Fibroblast of the aortic adventitia (primary cell): ENCODE measurements around the gene NEDD4. TPM values are rescaled to one million over a fixed set of nuclear protein-coding genes. Genes with fewer than 3 reads are reported as not detected.

Experiments used
- DNase-seq: peaks from one replicate; pipeline ENCODE4 v3.0.0-alpha.2; 2010; ENCODE audit warnings: low read depth
- H3K4me3 ChIP-seq: 2 replicates; pipeline ENCODE4 v1.5.1; 2011; ENCODE audit warnings: low read depth, mild to moderate bottlenecking, control low read depth, low read length, moderate library complexity
- CTCF ChIP-seq: IDR thresholded peaks from 2 replicates; pipeline ENCODE4 v1.5.1; 2011; ENCODE audit warnings: mild to moderate bottlenecking, low read length, control low read depth, inconsistent platforms; ENCODE audit not compliant: insufficient read depth
- small RNA-seq: library from RNA; depleted of rRNA; stranded (forward); fragments of <200 nt; gene quantifications from one replicate; pipeline ENCODE3, GENCODE V24; 2012
- total RNA-seq: library from RNA; depleted of rRNA; stranded (reverse); fragments of >200 nt; gene quantifications from 2 replicates; pipeline ENCODE4 v1.2.3, GENCODE V29; 2012; ENCODE audit warnings: low replicate concordance

Gene NEDD4
- total RNA-seq, 1 donor = 34.3 TPM

DNA sequence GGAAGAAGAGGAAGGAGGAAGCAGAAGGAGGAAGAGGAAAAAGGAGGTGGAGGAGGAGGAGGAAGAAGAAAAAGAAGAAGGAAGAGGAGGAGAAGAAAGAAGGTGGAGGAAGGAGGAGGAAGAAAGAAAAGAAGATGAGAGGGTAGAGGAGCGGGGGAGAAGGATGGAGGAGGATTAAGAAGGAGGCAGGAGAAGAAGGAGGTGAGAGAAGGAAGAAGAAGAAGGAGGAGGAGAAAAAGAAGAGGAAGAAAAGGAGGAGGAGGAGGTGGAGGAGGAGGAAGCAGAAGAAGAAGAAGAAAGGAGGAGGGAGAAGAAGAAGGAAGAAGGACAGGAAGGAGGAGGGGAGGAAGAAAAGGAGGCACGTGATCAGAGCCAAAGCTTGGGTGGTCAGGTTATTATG lies 213.1 kb downstream of the NEDD4 start:
- DNase-seq = no peak
- TF ChIP-seq CTCF = no peak
- H3K4me3 ChIP-seq = no peak overlapping the region

DNA sequence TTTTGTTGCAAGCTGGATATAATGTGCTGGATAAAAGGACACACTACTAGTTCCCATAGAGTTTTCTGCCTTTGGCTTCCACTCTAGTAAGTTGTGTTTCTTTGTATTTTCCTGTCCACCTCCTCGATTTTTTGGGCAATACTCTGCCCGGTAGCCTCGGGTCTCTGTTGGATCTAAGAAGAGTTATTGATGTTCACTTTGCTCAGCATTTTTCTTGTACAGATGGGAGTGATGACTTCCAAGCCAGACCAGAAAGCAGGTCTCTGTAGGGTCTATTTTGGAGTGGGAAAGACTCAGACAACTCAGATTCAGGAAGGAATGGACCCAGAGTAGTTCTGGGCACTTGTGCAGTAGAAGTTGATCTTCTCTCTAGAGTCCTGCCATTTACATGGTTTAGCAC lies 214.5 kb downstream of the NEDD4 start:
- DNase-seq = no peak
- no peak overlapping the region for H3K4me3 ChIP-seq
- no peak for TF ChIP-seq CTCF

Small RNAs within 50 kb of the gene (small RNA-seq; reads per million reads assigned to genes)
- gene RN7SL568P = not detected
